ENCODE data around the gene DYRK1B. TPM values are rescaled to one million over a fixed set of nuclear protein-coding genes. Genes with fewer than 3 reads are reported as not detected.

Gene DYRK1B
- total RNA-seq, 1 donor from 2014 or later: 25.1 TPM

Small RNA genes within 50 kb of the gene (small RNA-seq; reads per million reads assigned to genes)
- gene MIR6719: not detected

Other genes starting within 250 kb of the DYRK1B start
- gene LGALS13, start 231.6 kb downstream of the DYRK1B start, total RNA-seq: not detected
- gene LGALS16, start 178.2 kb downstream of the DYRK1B start, total RNA-seq: not detected
- gene LGALS14, start 129.7 kb downstream of the DYRK1B start, total RNA-seq: not detected
- gene CLC, start 96.1 kb downstream of the DYRK1B start, total RNA-seq: 5.7 TPM
- not detected for gene LEUTX, start 55.3 kb downstream of the DYRK1B start, total RNA-seq
- gene FBL, start 12.2 kb upstream of the DYRK1B start, total RNA-seq: 386 TPM
- 5.7 TPM for gene FCGBP, start 100.5 kb upstream of the DYRK1B start, total RNA-seq
- gene PSMC4, start 137.0 kb upstream of the DYRK1B start, total RNA-seq: 37.6 TPM
- gene ZNF546, start 162.9 kb upstream of the DYRK1B start, total RNA-seq: 7.3 TPM
- gene ZNF780B, start 222.1 kb upstream of the DYRK1B start, total RNA-seq: 14.6 TPM

Data from skeletal muscle tissue (tissue), 2 donors.